Peyer's patch (tissue), 4 donors: ENCODE data around the gene IVD. TPM values are rescaled to one million over a fixed set of nuclear protein-coding genes. Genes with fewer than 3 reads are reported as not detected.

Experiments used
- DNase-seq, 3 donors: peaks; one replicate each; pipeline ENCODE4 v3.0.0-alpha.2; 2017 to 2019
- H3K27ac ChIP-seq, 4 donors: fragments of 200-600 bp; sonication (generic); one replicate each; pipeline ENCODE4 v1.5.1; 2016 to 2019
- H3K27me3 ChIP-seq, 2 donors: fragments of 200-600 bp; sonication (generic); one replicate each; pipeline ENCODE4 v1.5.1; 2019
- H3K36me3 ChIP-seq, 3 donors: fragments of 200-600 bp; sonication (generic); one replicate each; pipeline ENCODE4 v1.5.1; 2016 to 2019
- H3K4me1 ChIP-seq, 4 donors: fragments of 200-600 bp; sonication (generic); one replicate each; pipeline ENCODE4 v1.5.1; 2016 to 2019
- H3K4me3 ChIP-seq, 4 donors: fragments of 200-600 bp; sonication (generic); 1 replicate in 3 of 4; 2 replicates in 1 of 4; pipeline ENCODE4 v1.5.1; 2016 to 2019; ENCODE audit warnings: mild to moderate bottlenecking in 1 of 4
- H3K9me3 ChIP-seq, 4 donors: fragments of 200-600 bp; sonication (generic); one replicate each; pipeline ENCODE4 v1.5.1; 2016 to 2019; ENCODE audit warnings: mild to moderate bottlenecking in 1 of 4
- CTCF ChIP-seq, 6 experiments: fragments of 450-650 bp in 4 of 6; fragments of 200-600 bp in 2 of 6; sonication (generic) in 1 of 6; IDR thresholded peaks; one replicate each; pipeline ENCODE4 v1.5.1; 2017 to 2019; ENCODE audit warnings: antibody characterized with exemption in 6 of 6, mild to moderate bottlenecking in 3 of 6, moderate library complexity in 1 of 6
- POLR2A ChIP-seq, 2 donors: fragments of 450-650 bp; IDR thresholded peaks; one replicate each; pipeline ENCODE4 v1.5.1; 2017; ENCODE audit warnings: antibody characterized with exemption in 2 of 2, mild to moderate bottlenecking in 2 of 2, moderate library complexity in 2 of 2
- total RNA-seq, 4 donors: library from RNA; depleted of rRNA; stranded (reverse); fragments of >200 nt; gene quantifications; one replicate each; pipeline ENCODE4 v1.1.0, GENCODE V29; 2016

Gene IVD
- total RNA-seq, 4 donors from 2014 or later = 42.9 to 87.6 (median 71.1) TPM

- H3K27me3 ChIP-seq = peaks cover 0 to 8% of the 10 kb centered on the region in 2 donors
- TF ChIP-seq POLR2A (IDR thresholded peaks at IDR 0.05) (no peak), CTCF (IDR thresholded peaks at IDR 0.05) (no peak)
- H3K9me3 ChIP-seq = no peaks in the 10 kb centered on the region
- no peak overlapping the region for H3K27ac ChIP-seq
- H3K4me3 ChIP-seq = no peak overlapping the region
- peaks cover 7 to 39% (median 23%) of the 10 kb centered on the region in 4 donors for H3K4me1 ChIP-seq
- no peaks in the 10 kb centered on the region for H3K36me3 ChIP-seq
- DNase-seq = no peak
These were observed 32.4 kb downstream of the IVD start for GRCh38 chr15:40437752-40438687.

- Histone ChIP-seq H3K27me3 (peaks cover 0 to 8% of the 10 kb centered on the region in 2 donors), H3K4me1 (peaks cover 7 to 46% (median 23%) of the 10 kb centered on the region in 4 donors)
These were observed 33.1 kb downstream of the IVD start for GRCh38 chr15:40438712-40439111.

GRCh38 chr15:40439461-40439959 is 33.9 kb downstream of the IVD start:
- H3K4me3 ChIP-seq = peak overlapping the region; percentile 87 to 99 (median 96)
- no peaks in the 10 kb centered on the region for H3K36me3 ChIP-seq
- H3K4me1 ChIP-seq = peaks cover 7 to 53% (median 23%) of the 10 kb centered on the region in 4 donors
- H3K27me3 ChIP-seq = peaks cover 0 to 8% of the 10 kb centered on the region in 2 donors
- DNase-seq = peak in 1 of 3 donors; percentile 65
- H3K9me3 ChIP-seq = no peaks in the 10 kb centered on the region
- H3K27ac ChIP-seq = peak overlapping the region in 1 of 4 donors; percentile 81
- no peak for TF ChIP-seq POLR2A (IDR thresholded peaks at IDR 0.05)
- no peak for TF ChIP-seq CTCF (IDR thresholded peaks at IDR 0.05)

More at GRCh38 chr15:40438712-40439111, 33.1 kb downstream of the IVD start:
- DNase-seq = peak in 1 of 3 donors; percentile 41
- TF ChIP-seq POLR2A (IDR thresholded peaks at IDR 0.05) (no peak), CTCF (IDR thresholded peaks at IDR 0.05) (no peak)
- Histone ChIP-seq H3K27ac (no peak overlapping the region), H3K9me3 (no peaks in the 10 kb centered on the region), H3K36me3 (no peaks in the 10 kb centered on the region), H3K4me3 (no peak overlapping the region)

- peak overlapping the region in 2 of 4 donors; percentile 81 to 92 for H3K27ac ChIP-seq
- peaks cover 0 to 8% of the 10 kb centered on the region in 2 donors for H3K27me3 ChIP-seq
- peaks cover 7 to 59% (median 23%) of the 10 kb centered on the region in 4 donors for H3K4me1 ChIP-seq
- peak in 2 of 3 donors; percentile 34 to 65 for DNase-seq
- peak overlapping the region; percentile 87 to 99 (median 96) for H3K4me3 ChIP-seq
- no peaks in the 10 kb centered on the region for H3K9me3 ChIP-seq
- H3K36me3 ChIP-seq = no peaks in the 10 kb centered on the region
- no peak for TF ChIP-seq CTCF (IDR thresholded peaks at IDR 0.05)
- TF ChIP-seq POLR2A (IDR thresholded peaks at IDR 0.05) = no peak
These were observed 34.6 kb downstream of the IVD start for GRCh38 chr15:40439960-40440742.
